Mesothelial cell of epicardium (in vitro differentiated cells): ENCODE results near the gene ZNF783. TPM values are rescaled to one million over a fixed set of nuclear protein-coding genes. Genes with fewer than 3 reads are reported as not detected.

Source experiments
- DNase-seq, 2 experiments: peaks; one replicate each; pipeline ENCODE4 v3.0.0; 2021; ENCODE audit warnings: low spot score in 2 of 2; ENCODE audit not compliant: unreplicated experiment in 2 of 2
- H3K27ac Mint-ChIP-seq: 2 replicates; pipeline ENCODE4 v1.8.0; 2021; ENCODE audit warnings: mixed read lengths
- H3K27me3 Mint-ChIP-seq: 2 replicates; pipeline ENCODE4 v1.8.0; 2021; ENCODE audit warnings: low read depth, mixed read lengths
- H3K36me3 Mint-ChIP-seq: 2 replicates; pipeline ENCODE4 v1.8.0; 2021; ENCODE audit warnings: mixed read lengths
- H3K4me1 Mint-ChIP-seq: 2 replicates; pipeline ENCODE4 v1.8.0; 2021; ENCODE audit warnings: mixed read lengths
- H3K4me3 Mint-ChIP-seq: 2 replicates; pipeline ENCODE4 v1.8.0; 2021; ENCODE audit warnings: mild to moderate bottlenecking, moderate library complexity, mixed read lengths
- H3K9me3 Mint-ChIP-seq: 2 replicates; pipeline ENCODE4 v1.8.0; 2021; ENCODE audit warnings: mixed read lengths
- CTCF ChIP-seq: fragments of 200-600 bp; sonication (generic); IDR thresholded peaks from one replicate; pipeline ENCODE4 v1.5.0; 2021; ENCODE audit warnings: antibody characterized with exemption; ENCODE audit not compliant: unreplicated experiment
- total RNA-seq: library from RNA; stranded (reverse); gene quantifications from 3 replicates; pipeline ENCODE4 v1.2.1, GENCODE V29; 2021

Gene ZNF783
- total RNA-seq, 1 donor from 2014 or later, result 35.5 TPM

- Mint-ChIP-seq H3K4me3 (no peak overlapping the region), H3K36me3 (peaks cover 40% of the 10 kb centered on the region), H3K4me1 (no peaks in the 10 kb centered on the region), H3K27ac (no peak overlapping the region), H3K27me3 (no peaks in the 10 kb centered on the region), H3K9me3 (no peaks in the 10 kb centered on the region)
- TF ChIP-seq CTCF, result no peak
- no peak for DNase-seq
Measured at GRCh38 chr7:149220534-149220933, 41.5 kb upstream of the ZNF783 start.

GRCh38 chr7:149223176-149223575 is 38.8 kb upstream of the ZNF783 start:
- DNase-seq, result no peak
- H3K27ac Mint-ChIP-seq, result no peak overlapping the region
- no peak overlapping the region for H3K4me3 Mint-ChIP-seq
- H3K36me3 Mint-ChIP-seq, result peaks cover 45% of the 10 kb centered on the region
- H3K9me3 Mint-ChIP-seq, result no peaks in the 10 kb centered on the region
- H3K27me3 Mint-ChIP-seq, result no peaks in the 10 kb centered on the region
- TF ChIP-seq CTCF, result no peak
- H3K4me1 Mint-ChIP-seq, result no peaks in the 10 kb centered on the region

- Mint-ChIP-seq H3K4me1 (no peaks in the 10 kb centered on the region), H3K9me3 (no peaks in the 10 kb centered on the region), H3K4me3 (no peak overlapping the region), H3K36me3 (peaks cover 41% of the 10 kb centered on the region), H3K27ac (no peak overlapping the region), H3K27me3 (no peaks in the 10 kb centered on the region)
- no peak for DNase-seq
- no peak for TF ChIP-seq CTCF
Measured at GRCh38 chr7:149223761-149224160, 38.2 kb upstream of the ZNF783 start.

DNA sequence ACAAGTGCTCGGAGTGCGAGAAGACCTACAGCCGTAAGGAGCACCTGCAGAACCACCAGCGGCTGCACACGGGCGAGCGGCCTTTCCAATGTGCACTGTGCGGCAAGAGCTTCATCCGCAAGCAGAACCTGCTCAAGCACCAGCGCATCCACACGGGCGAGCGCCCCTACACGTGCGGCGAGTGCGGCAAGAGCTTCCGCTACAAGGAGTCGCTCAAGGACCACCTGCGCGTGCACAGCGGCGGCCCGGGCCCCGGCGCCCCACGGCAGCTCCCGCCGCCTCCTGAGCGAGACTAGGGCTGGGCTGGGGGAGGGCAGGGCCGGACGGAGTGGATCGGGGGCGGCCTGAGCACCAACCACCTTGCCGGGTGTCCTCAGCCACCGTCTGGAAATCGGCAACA is 37.6 kb upstream of the ZNF783 start:
- Mint-ChIP-seq H3K9me3 (no peaks in the 10 kb centered on the region), H3K36me3 (peaks cover 35% of the 10 kb centered on the region), H3K4me3 (no peak overlapping the region), H3K4me1 (no peaks in the 10 kb centered on the region), H3K27ac (no peak overlapping the region), H3K27me3 (no peaks in the 10 kb centered on the region)
- no peak for DNase-seq
- TF ChIP-seq CTCF, result no peak

GRCh38 chr7:149225106-149225505 is 36.9 kb upstream of the ZNF783 start:
- no peak for DNase-seq
- Mint-ChIP-seq H3K9me3 (no peaks in the 10 kb centered on the region), H3K4me1 (no peaks in the 10 kb centered on the region)

More at GRCh38 chr7:149225106-149225505, 36.9 kb upstream of the ZNF783 start:
- no peak for TF ChIP-seq CTCF
- Mint-ChIP-seq H3K27me3 (peaks cover 5% of the 10 kb centered on the region), H3K4me3 (no peak overlapping the region), H3K36me3 (peaks cover 32% of the 10 kb centered on the region), H3K27ac (no peak overlapping the region)
